ENCODE results near the gene MAT1A. TPM values are rescaled to one million over a fixed set of nuclear protein-coding genes. Genes with fewer than 3 reads are reported as not detected.
"Not testable (repeated sequence)": the region's sequence is repeated elsewhere in the genome, so short reads cannot be mapped to it uniquely, and the experiment has no call there.

The MAT1A gene
- total and polyA plus RNA-seq, 8 donors: 0.23 to 1.1 (median 0.31) TPM; not detected in 5

DNA sequence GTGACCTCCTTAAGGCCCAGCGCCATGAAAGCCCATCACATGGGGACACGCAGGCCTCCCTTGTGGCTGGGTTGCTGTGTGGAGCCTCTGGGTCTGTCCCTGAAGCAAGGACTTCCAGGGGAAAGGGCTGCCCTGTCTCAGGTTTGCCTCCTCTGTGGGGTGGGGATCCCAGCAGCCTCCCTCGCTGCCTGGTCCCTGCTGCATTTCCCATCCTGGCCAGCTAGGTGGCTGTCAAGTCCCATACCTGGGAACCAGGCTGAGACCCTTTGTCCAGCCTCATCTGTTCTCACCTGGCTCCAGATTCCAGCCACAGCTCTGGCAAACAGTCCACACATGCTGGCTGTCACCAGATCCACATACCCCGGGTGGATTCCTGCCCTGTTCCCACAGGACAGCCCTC lies 32.7 kb downstream of the MAT1A start:
- 27 to 46% (median 39%) methylated on average over 2 to 4 of the region's 4 CpGs for WGBS, 5 donors
- intact Hi-C loops (cut with DNase I; ENCODE audit: low total_unique reads); H3K36me3 ChIP-seq; H3K27ac ChIP-seq; H3K9me3 ChIP-seq; H3K4me3 ChIP-seq; H3K4me1 ChIP-seq: not testable (repeated sequence)
- peak in 1 of 2 donors; percentile 50 for DNase-seq
- H3K27me3 ChIP-seq: peaks cover 0 to 23% (median 0%) of the 10 kb centered on the region in 3 donors
- TF ChIP-seq CTCF (IDR thresholded peaks at IDR 0.05): peak in 4 of 7 experiments; percentile 16 to 21 (median 19)

GRCh38 chr10:80254726-80255125 lies 34.7 kb downstream of the MAT1A start:
- intact Hi-C loops (cut with DNase I; ENCODE audit: low total_unique reads); H3K4me1 ChIP-seq; H3K36me3 ChIP-seq; H3K4me3 ChIP-seq; DNase-seq; H3K27ac ChIP-seq; H3K9me3 ChIP-seq: not testable (repeated sequence)
- H3K27me3 ChIP-seq: peaks cover 0 to 15% (median 0%) of the 10 kb centered on the region in 3 donors
- WGBS, 5 donors: no CpG with 5 or more reads among the region's 2 CpGs

DNA sequence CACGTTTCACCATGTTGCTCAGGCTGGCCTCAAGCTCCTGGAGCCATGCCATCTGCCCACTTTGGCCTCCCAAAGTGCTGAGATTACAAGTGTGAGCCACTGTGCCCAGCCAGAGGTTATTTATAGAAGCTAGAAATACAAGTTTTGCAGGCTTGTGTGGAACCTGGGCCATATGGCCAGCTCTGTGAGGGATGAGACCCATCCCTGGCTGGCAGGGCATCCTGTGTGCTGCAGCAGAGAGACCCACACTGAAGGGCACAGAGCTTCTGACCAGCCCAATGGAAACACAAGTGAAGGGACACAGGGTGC lies 35.5 kb downstream of the MAT1A start:
- intact Hi-C loops (cut with DNase I; ENCODE audit: low total_unique reads); H3K4me1 ChIP-seq; H3K9me3 ChIP-seq; H3K4me3 ChIP-seq; H3K36me3 ChIP-seq; H3K27ac ChIP-seq: not testable (repeated sequence)
- peak in 1 of 2 donors; percentile 50 for DNase-seq
- WGBS, 5 donors: 8 to 50% (median 23%) methylated on average over 1 of the region's 1 CpG
- peaks cover 0 to 15% (median 0%) of the 10 kb centered on the region in 3 donors for H3K27me3 ChIP-seq

- intact Hi-C loops (cut with DNase I; ENCODE audit: low total_unique reads): no loop called here
- peaks cover 0 to 14% (median 0%) of the 10 kb centered on the region in 3 donors for H3K27me3 ChIP-seq
- no peaks in the 10 kb centered on the region for H3K4me1 ChIP-seq
- TF ChIP-seq EP300 (IDR thresholded peaks at IDR 0.05) (no peak), POLR2AphosphoS5 (IDR thresholded peaks at IDR 0.05) (no peak), CTCF (IDR thresholded peaks at IDR 0.05) (no peak), POLR2A (IDR thresholded peaks at IDR 0.05) (no peak)
- no peak for DNase-seq
- H3K4me3 ChIP-seq: no peak overlapping the region
- no peak overlapping the region for H3K27ac ChIP-seq
- WGBS, 5 donors: 61 to 82% (median 72%) methylated on average over 5 of the region's 5 CpGs
- H3K36me3 ChIP-seq: no peaks in the 10 kb centered on the region
- no peaks in the 10 kb centered on the region for H3K9me3 ChIP-seq
Observed at GRCh38 chr10:80253266-80253962, 36.0 kb downstream of the MAT1A start.

GRCh38 chr10:80252296-80252887 lies 37.1 kb downstream of the MAT1A start:
- no peaks in the 10 kb centered on the region for H3K9me3 ChIP-seq
- WGBS, 5 donors: 80 to 90% (median 88%) methylated on average over 12 of the region's 12 CpGs
- no peaks in the 10 kb centered on the region for H3K4me1 ChIP-seq
- peaks cover 0 to 8% (median 0%) of the 10 kb centered on the region in 3 donors for H3K27me3 ChIP-seq
- no peak overlapping the region for H3K27ac ChIP-seq
- no peaks in the 10 kb centered on the region for H3K36me3 ChIP-seq
- H3K4me3 ChIP-seq: no peak overlapping the region
- intact Hi-C loops (cut with DNase I; ENCODE audit: low total_unique reads): no loop called here
- no peak for TF ChIP-seq EP300 (IDR thresholded peaks at IDR 0.05)
- TF ChIP-seq POLR2AphosphoS5 (IDR thresholded peaks at IDR 0.05): no peak
- TF ChIP-seq CTCF (IDR thresholded peaks at IDR 0.05): no peak
- no peak for TF ChIP-seq POLR2A (IDR thresholded peaks at IDR 0.05)
- DNase-seq: no peak

DNA sequence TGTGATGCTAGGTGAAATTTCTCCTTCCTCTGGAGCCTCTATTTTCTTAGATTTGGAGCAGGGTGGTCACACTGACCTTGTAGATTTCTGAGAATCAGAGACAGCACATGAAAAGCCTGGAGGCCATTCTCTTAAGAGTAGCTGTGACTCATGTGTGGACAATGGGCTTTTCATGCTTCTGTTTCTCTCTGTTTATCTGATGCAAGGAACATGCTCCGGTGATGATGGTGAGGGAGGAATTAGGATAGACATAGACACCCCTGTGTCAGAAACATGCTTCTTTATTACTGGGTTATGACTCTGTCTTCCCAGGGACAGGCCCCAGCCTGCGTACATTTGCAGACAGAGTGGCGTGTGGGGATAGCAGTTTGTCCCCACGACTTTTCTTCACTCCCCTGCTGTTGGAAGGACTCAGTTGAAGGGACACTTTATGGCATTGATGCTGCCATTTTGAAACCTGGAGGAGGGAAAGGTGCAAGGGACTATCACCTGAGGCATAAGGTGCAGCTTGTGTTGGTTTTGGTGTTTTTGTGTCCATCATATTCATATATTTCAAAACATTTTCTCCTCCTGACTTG lies 37.7 kb downstream of the MAT1A start:
- H3K4me1 ChIP-seq; H3K27ac ChIP-seq; H3K36me3 ChIP-seq; intact Hi-C loops (cut with DNase I; ENCODE audit: low total_unique reads); H3K4me3 ChIP-seq; H3K27me3 ChIP-seq; DNase-seq; H3K9me3 ChIP-seq: not testable (repeated sequence)
- 78 to 94% (median 89%) methylated on average over 3 of the region's 4 CpGs for WGBS, 5 donors

GRCh38 chr10:80250399-80250798 lies 39.1 kb downstream of the MAT1A start:
- DNase-seq; H3K9me3 ChIP-seq; H3K4me3 ChIP-seq; intact Hi-C loops (cut with DNase I; ENCODE audit: low total_unique reads); H3K27me3 ChIP-seq; H3K4me1 ChIP-seq; H3K27ac ChIP-seq; H3K36me3 ChIP-seq: not testable (repeated sequence)
- WGBS, 5 donors: no CpG with 5 or more reads among the region's 1 CpG

GRCh38 chr10:80249906-80250305 lies 39.6 kb downstream of the MAT1A start:
- H3K9me3 ChIP-seq; DNase-seq; H3K4me3 ChIP-seq; H3K4me1 ChIP-seq; H3K27ac ChIP-seq; H3K27me3 ChIP-seq; H3K36me3 ChIP-seq; intact Hi-C loops (cut with DNase I; ENCODE audit: low total_unique reads): not testable (repeated sequence)
- WGBS, 5 donors: 67 to 84% (median 80%) methylated on average over 2 to 3 of the region's 4 CpGs; no CpG with 5 or more reads in 2 of the 5 donors

Measured in stomach (tissue), 9 donors.